ENCODE measurements around the gene RSPH1. TPM values are rescaled to one million over a fixed set of nuclear protein-coding genes. Genes with fewer than 3 reads are reported as not detected.

Gene RSPH1
- total RNA-seq, 2 donors from 2014 or later: 1.8 to 2.2 TPM

DNA sequence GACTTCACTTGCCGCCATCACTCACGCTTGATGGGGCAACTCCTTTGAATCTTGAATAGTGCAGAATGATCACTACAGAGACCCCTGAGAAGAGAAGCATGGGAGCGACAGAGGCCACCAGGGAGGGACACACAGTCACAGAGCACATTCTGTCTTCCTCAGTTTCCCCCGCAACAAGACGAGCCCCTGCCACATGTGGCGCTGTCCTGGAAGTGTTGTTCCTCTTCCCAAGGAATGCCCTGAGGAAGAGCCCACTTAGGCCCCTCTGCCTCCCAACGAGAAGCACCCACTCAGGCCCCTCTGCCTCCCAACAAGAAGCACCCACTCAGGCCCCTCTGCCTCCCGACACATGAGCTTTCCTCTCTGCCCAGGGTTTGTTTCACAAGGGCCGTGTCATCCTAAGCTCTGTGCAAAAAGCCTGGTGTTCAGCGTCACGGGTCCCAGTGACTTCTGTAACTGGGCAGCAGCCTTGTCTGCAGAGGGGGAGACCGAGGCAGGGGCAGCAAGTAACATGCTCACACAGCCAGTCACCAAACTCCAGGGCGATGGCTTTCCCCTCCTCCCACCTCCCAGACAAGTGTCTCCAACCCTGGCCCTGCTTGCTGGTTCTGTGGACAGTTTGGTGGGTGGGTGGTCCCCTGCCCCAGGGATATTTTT, 37.4 kb upstream of the RSPH1 start:
- no peak for TF ChIP-seq CTCF (conservative IDR thresholded peaks at IDR 0.05)
- Histone ChIP-seq H3K9ac (ENCODE audit: extremely low read depth, low read length, poor library complexity, severe bottlenecking) (no peak overlapping the region), H3K27me3 (ENCODE audit: control insufficient read depth, insufficient read depth, low read length, poor library complexity, severe bottlenecking) (no peaks in the 10 kb centered on the region), H3K36me3 (ENCODE audit: control insufficient read depth, insufficient read depth, low read length) (no peaks in the 10 kb centered on the region), H3K4me1 (ENCODE audit: control insufficient read depth, insufficient read depth, low read length) (no peaks in the 10 kb centered on the region), H3K4me3 (ENCODE audit: low read length) (no peak overlapping the region), H3K27ac (ENCODE audit: low read depth, low read length) (no peak overlapping the region), H3K9me3 (ENCODE audit: control insufficient read depth, low read length) (no peaks in the 10 kb centered on the region)
- Mint-ChIP-seq H3K27ac (peak overlapping the region; percentile 10), H3K4me3 (no peak overlapping the region), H3K27me3 (ENCODE audit: insufficient read depth) (no peaks in the 10 kb centered on the region), H3K36me3 (ENCODE audit: low read depth) (peaks cover 39% of the 10 kb centered on the region), H3K9me3 (no peaks in the 10 kb centered on the region), H3K4me1 (peaks cover 17% of the 10 kb centered on the region)
- WGBS, 2 experiments (ENCODE audit: insufficient coverage in 1 of 2, insufficient read length in 1 of 2): 95 to 98% methylated on average over 6 to 11 of the region's 13 CpGs
- DNase-seq: peak; percentile 24

GRCh38 chr21:42532466-42533181, 36.6 kb upstream of the RSPH1 start:
- Histone ChIP-seq H3K9ac (ENCODE audit: extremely low read depth, low read length, poor library complexity, severe bottlenecking) (no peak overlapping the region), H3K4me3 (ENCODE audit: low read length) (no peak overlapping the region), H3K36me3 (ENCODE audit: control insufficient read depth, insufficient read depth, low read length) (no peaks in the 10 kb centered on the region), H3K27ac (ENCODE audit: low read depth, low read length) (no peak overlapping the region), H3K27me3 (ENCODE audit: control insufficient read depth, insufficient read depth, low read length, poor library complexity, severe bottlenecking) (no peaks in the 10 kb centered on the region), H3K4me1 (ENCODE audit: control insufficient read depth, insufficient read depth, low read length) (no peaks in the 10 kb centered on the region), H3K9me3 (ENCODE audit: control insufficient read depth, low read length) (no peaks in the 10 kb centered on the region)
- Mint-ChIP-seq H3K27ac (peak overlapping the region; percentile 46), H3K4me1 (peaks cover 16% of the 10 kb centered on the region), H3K27me3 (ENCODE audit: insufficient read depth) (no peaks in the 10 kb centered on the region), H3K9me3 (no peaks in the 10 kb centered on the region), H3K36me3 (ENCODE audit: low read depth) (peaks cover 43% of the 10 kb centered on the region), H3K4me3 (no peak overlapping the region)
- no peak for TF ChIP-seq CTCF (conservative IDR thresholded peaks at IDR 0.05)
- DNase-seq: no peak
- 92 to 98% methylated on average over 14 to 18 of the region's 18 CpGs for WGBS, 2 experiments (ENCODE audit: insufficient coverage in 1 of 2, insufficient read length in 1 of 2)

DNA sequence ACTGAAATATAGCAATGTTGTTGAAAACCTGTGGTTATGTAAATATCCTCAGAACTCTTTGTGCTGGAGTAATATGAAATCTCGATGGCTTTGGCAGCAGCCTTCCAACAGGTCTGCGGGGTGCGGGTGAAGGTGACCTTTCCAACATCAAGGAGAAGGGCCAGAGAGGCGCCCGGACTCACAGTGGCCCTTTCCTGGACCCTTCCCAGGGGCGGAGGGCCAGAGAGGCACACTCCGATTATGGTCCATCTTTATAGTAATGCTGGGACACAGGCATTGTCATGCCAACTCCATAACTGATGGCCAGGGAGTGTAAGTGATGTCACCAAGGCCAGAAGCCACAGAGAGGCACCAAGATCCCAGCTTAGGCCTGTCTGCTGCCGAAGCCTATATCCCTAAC, 35.7 kb upstream of the RSPH1 start:
- Histone ChIP-seq H3K36me3 (ENCODE audit: control insufficient read depth, insufficient read depth, low read length) (no peaks in the 10 kb centered on the region), H3K27ac (ENCODE audit: low read depth, low read length) (no peak overlapping the region), H3K27me3 (ENCODE audit: control insufficient read depth, insufficient read depth, low read length, poor library complexity, severe bottlenecking) (no peaks in the 10 kb centered on the region), H3K9me3 (ENCODE audit: control insufficient read depth, low read length) (no peaks in the 10 kb centered on the region), H3K9ac (ENCODE audit: extremely low read depth, low read length, poor library complexity, severe bottlenecking) (no peak overlapping the region), H3K4me1 (ENCODE audit: control insufficient read depth, insufficient read depth, low read length) (no peaks in the 10 kb centered on the region), H3K4me3 (ENCODE audit: low read length) (no peak overlapping the region)
- no peaks in the 10 kb centered on the region for H3K27me3 Mint-ChIP-seq (ENCODE audit: insufficient read depth)
- no peak for TF ChIP-seq CTCF (conservative IDR thresholded peaks at IDR 0.05)
- 95 to 100% methylated on average over 7 to 8 of the region's 8 CpGs for WGBS, 2 experiments (ENCODE audit: insufficient coverage in 1 of 2, insufficient read length in 1 of 2)
- H3K27ac Mint-ChIP-seq: no peak overlapping the region
- H3K4me1 Mint-ChIP-seq: peaks cover 14% of the 10 kb centered on the region
- DNase-seq: no peak
- no peak overlapping the region for H3K4me3 Mint-ChIP-seq
- H3K36me3 Mint-ChIP-seq (ENCODE audit: low read depth): peaks cover 42% of the 10 kb centered on the region
- no peaks in the 10 kb centered on the region for H3K9me3 Mint-ChIP-seq

Measured in endodermal cell (in vitro differentiated cells).